HCT116 (cell line): ENCODE data around the gene DAGLA. TPM values are rescaled to one million over a fixed set of nuclear protein-coding genes. Genes with fewer than 3 reads are reported as not detected.

ENCODE experiments used
- ATAC-seq: fragments of 200-7000 bp; cut with Tn5 transposase; 2 replicates; pipeline ENCODE4 v1.9.1; 2020; ENCODE audit warnings: mild to moderate bottlenecking, moderate library complexity
- BruUV-seq: library from RNA; stranded (reverse); fragments of 400-500 nt; replicated peaks from 2 replicates; lab custom pipeline; 2021; lab: Mats Ljungman, UMichigan
- CTCF ChIA-PET: fragments of 300-600 bp; sonication (Branson Sonifier 250); formaldehyde crosslinking; loops from one replicate; lab custom pipeline; 2021; ENCODE audit warnings: antibody characterized with exemption; lab: Charles Lee
- POLR2A ChIA-PET: fragments of 300-600, 350-600 bp; sonication (Branson Sonifier 250); formaldehyde crosslinking; loops from one replicate; lab custom pipeline; 2021; ENCODE audit warnings: antibody characterized with exemption; lab: Charles Lee
- RAD21 ChIA-PET, 2 experiments: fragments of 300-600 bp; sonication (Branson Sonifier 250); formaldehyde crosslinking; loops; one replicate each; lab custom pipeline; 2023; ENCODE audit warnings: low total read pairs in 2 of 2; ENCODE audit not compliant: uncharacterized antibody in 2 of 2, unreplicated experiment in 2 of 2, low non-redundant PET in 1 of 2; lab: Charles Lee
- DNase-seq: peaks from one replicate; pipeline ENCODE4 v3.0.0-alpha.2; 2010; ENCODE audit warnings: low read depth, low spot score
- H2AFZ ChIP-seq: fragments of 200-600 bp; shearing (Covaris generic), sonication (generic); 2 replicates; pipeline ENCODE4 v1.6.1; 2017; ENCODE audit warnings: low read depth, mixed run types, mixed read lengths, antibody characterized with exemption, low read length; ENCODE audit not compliant: poor library complexity, severe bottlenecking
- H3K27ac ChIP-seq: 2 replicates; pipeline ENCODE4 v1.5.1; 2012; ENCODE audit warnings: low read depth, low read length
- H3K27me3 ChIP-seq: fragments of 200-600 bp; sonication (generic); 2 replicates; pipeline ENCODE4 v1.6.1; 2016; ENCODE audit warnings: mixed run types, low read length, mixed read lengths; ENCODE audit not compliant: insufficient read depth
- H3K36me3 ChIP-seq, 2 experiments: fragments of 200-500 bp in 1 of 2; fragments of 200-600 bp in 1 of 2; sonication (Bioruptor generic) in 1 of 2; sonication (generic) in 1 of 2; 2 replicates each; pipeline versions ENCODE4 v1.5.1 to v1.6.1; 2014 to 2016; ENCODE audit warnings: low read length in 2 of 2, inconsistent platforms in 1 of 2, mixed read lengths in 1 of 2, mixed run types in 1 of 2; ENCODE audit not compliant: insufficient read depth in 2 of 2, control insufficient read depth in 1 of 2
- H3K4me1 ChIP-seq, 2 experiments: fragments of 200-600 bp in 1 of 2; sonication (generic) in 1 of 2; 2 replicates each; pipeline versions ENCODE4 v1.5.1 to v1.6.1; 2012 to 2017; ENCODE audit warnings: low read length in 2 of 2, inconsistent platforms in 1 of 2, mild to moderate bottlenecking in 1 of 2, mixed read lengths in 1 of 2, mixed run types in 1 of 2, moderate library complexity in 1 of 2; ENCODE audit not compliant: insufficient read depth in 2 of 2, control insufficient read depth in 1 of 2
- H3K4me2 ChIP-seq: fragments of 200-600 bp; sonication (generic); 2 replicates; pipeline ENCODE4 v1.6.1; 2017; ENCODE audit warnings: mixed run types, low read length, mixed read lengths
- H3K4me3 ChIP-seq, 2 experiments: fragments of 200-600 bp in 1 of 2; sonication (generic) in 1 of 2; replicated peaks in 1 of 2; 2 replicates each; pipeline ENCODE4 v1.5.1; 2011 to 2016; ENCODE audit warnings: low read length in 2 of 2, control low read depth in 1 of 2, low read depth in 1 of 2, mild to moderate bottlenecking in 1 of 2, mixed read lengths in 1 of 2, mixed run types in 1 of 2
- H3K79me2 ChIP-seq: fragments of 200-600 bp; sonication (generic); 2 replicates; pipeline ENCODE4 v1.6.1; 2017; ENCODE audit warnings: mild to moderate bottlenecking, mixed run types, low read length, moderate library complexity, mixed read lengths; ENCODE audit not compliant: insufficient read depth
- H3K9ac ChIP-seq: fragments of 200-600 bp; sonication (generic); 2 replicates; pipeline ENCODE4 v1.6.1; 2016; ENCODE audit warnings: low read length, mixed read lengths
- H3K9me2 ChIP-seq: fragments of 200-600 bp; sonication (generic), shearing (Covaris generic); 2 replicates; pipeline ENCODE4 v1.6.1; 2017; ENCODE audit warnings: mixed run types, mild to moderate bottlenecking, moderate library complexity; ENCODE audit not compliant: insufficient read depth
- H3K9me3 ChIP-seq, 2 experiments: fragments of 200-500 bp in 1 of 2; fragments of 200-600 bp in 1 of 2; sonication (Bioruptor generic) in 1 of 2; sonication (generic) in 1 of 2; 2 replicates each; pipeline ENCODE4 v1.6.1; 2014 to 2017; ENCODE audit warnings: low read length in 2 of 2, mixed read lengths in 2 of 2, inconsistent platforms in 1 of 2, low read depth in 1 of 2, mild to moderate bottlenecking in 1 of 2, mixed run types in 1 of 2, moderate library complexity in 1 of 2; ENCODE audit not compliant: control insufficient read depth in 1 of 2, insufficient read depth in 1 of 2
- H4K20me1 ChIP-seq: fragments of 200-600 bp; sonication (generic), shearing (Covaris generic); 2 replicates; pipeline ENCODE4 v1.6.1; 2017; ENCODE audit warnings: mixed run types, mild to moderate bottlenecking, moderate library complexity; ENCODE audit not compliant: insufficient read depth
- ATF3 ChIP-seq: IDR thresholded peaks from 2 replicates; pipeline ENCODE4 v1.6.1; 2012
- CBX3 ChIP-seq: IDR thresholded peaks from 2 replicates; pipeline ENCODE4 v1.6.1; 2012; ENCODE audit warnings: low read depth
- EGR1 ChIP-seq: IDR thresholded peaks from 2 replicates; pipeline ENCODE4 v1.6.1; 2012; ENCODE audit warnings: low read depth
- EZH2phosphoT487 ChIP-seq: fragments of 200-600 bp; IDR thresholded peaks from 2 replicates; pipeline ENCODE4 v1.6.1; 2018; ENCODE audit warnings: antibody characterized with exemption, borderline replicate concordance
- FOSL1 ChIP-seq: IDR thresholded peaks from 2 replicates; pipeline ENCODE4 v1.6.1; 2012; ENCODE audit warnings: low read depth
- MAX ChIP-seq: IDR thresholded peaks from 2 replicates; pipeline ENCODE4 v1.6.1; 2012
- POLR2A ChIP-seq: IDR thresholded peaks from 2 replicates; pipeline ENCODE4 v1.7.0; 2011; ENCODE audit warnings: borderline replicate concordance; ENCODE audit not compliant: insufficient read depth, insufficient read length; ENCODE audit errors: extremely low read depth
- POLR2AphosphoS5 ChIP-seq: IDR thresholded peaks from 2 replicates; pipeline ENCODE4 v1.6.1; 2011; ENCODE audit warnings: mild to moderate bottlenecking, low read depth, low read length, moderate library complexity
- RAD21 ChIP-seq: IDR thresholded peaks from 2 replicates; pipeline ENCODE4 v1.6.1; 2012; ENCODE audit warnings: low read depth, mild to moderate bottlenecking
- SIN3A ChIP-seq: IDR thresholded peaks from 2 replicates; pipeline ENCODE4 v1.6.1; 2012; ENCODE audit warnings: low read depth
- SRF ChIP-seq: IDR thresholded peaks from 2 replicates; pipeline ENCODE4 v1.6.1; 2012; ENCODE audit warnings: low read depth
- TCF7L2 ChIP-seq: IDR thresholded peaks from 2 replicates; pipeline ENCODE4 v1.7.0; 2011; ENCODE audit warnings: borderline replicate concordance, inconsistent platforms; ENCODE audit not compliant: insufficient read depth, insufficient read length; ENCODE audit errors: extremely low read depth
- ZNF274 ChIP-seq: fragments of 200-500 bp; sonication (Bioruptor generic); IDR thresholded peaks from 2 replicates; pipeline ENCODE4 v1.6.1; 2014; ENCODE audit warnings: mild to moderate bottlenecking, low read depth, low read length, inconsistent platforms
- intact Hi-C: fragments of 100-400 bp; cut with micrococcal nuclease; formaldehyde crosslinking; loops from 2 replicates; pipeline ENCODE4 v1.10.0; 2022
- total RNA-seq: library from RNA; stranded (reverse); gene quantifications from one replicate; pipeline ENCODE4 v1.2.1, GENCODE V29; 2021; ENCODE audit not compliant: unreplicated experiment
- TF ChIP-seq, protein P1 (sequence below), 3 experiments: fragments of 200-600 bp in 1 of 3; sonication (generic) in 1 of 3; IDR thresholded peaks in 2 of 3; conservative IDR thresholded peaks in 1 of 3; 2 replicates each; pipeline ENCODE4 v1.5.1; 2012 to 2017; ENCODE audit warnings: low read depth in 2 of 3, low read length in 2 of 3, antibody characterized with exemption in 1 of 3, borderline replicate concordance in 1 of 3, control low read depth in 1 of 3, mild to moderate bottlenecking in 1 of 3, mixed read lengths in 1 of 3, mixed run types in 1 of 3, moderate library complexity in 1 of 3; ENCODE audit not compliant: insufficient read depth in 1 of 3

The DAGLA gene
- total RNA-seq, 1 experiment from 2014 or later = 2.7 TPM

DNA sequence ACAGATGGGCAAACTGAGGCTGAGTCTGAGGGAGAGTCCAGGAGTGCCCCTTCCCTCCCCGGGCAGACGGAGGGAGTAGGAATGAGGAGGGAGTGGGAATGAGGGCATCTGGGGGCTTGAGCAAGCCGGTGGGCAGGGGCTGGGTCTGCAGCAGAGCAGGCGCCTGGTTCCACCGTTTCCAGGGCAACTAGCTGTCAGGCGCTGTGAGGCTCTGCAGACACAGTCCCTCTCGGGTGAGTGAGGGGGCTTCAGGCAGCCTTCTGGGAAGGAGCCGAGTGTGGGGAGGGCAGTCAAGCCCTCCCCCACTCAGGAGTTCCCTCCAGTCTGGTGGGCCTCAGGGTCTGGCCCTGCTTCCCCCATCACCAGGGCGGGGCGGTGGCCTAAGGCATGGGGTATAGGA, 93.2 kb downstream of the DAGLA start:
- H4K20me1 ChIP-seq = no peaks in the 10 kb centered on the region
- no peaks in the 10 kb centered on the region for H3K9me2 ChIP-seq
- H3K4me3 ChIP-seq = no peak overlapping the region
- TF ChIP-seq FOSL1 = no peak
- TF ChIP-seq POLR2A = no peak
- no peak for TF ChIP-seq POLR2AphosphoS5
- TF ChIP-seq SIN3A = no peak
- TF ChIP-seq ZNF274 = no peak
- TF ChIP-seq RAD21 = no peak
- TF ChIP-seq, protein P1, sequence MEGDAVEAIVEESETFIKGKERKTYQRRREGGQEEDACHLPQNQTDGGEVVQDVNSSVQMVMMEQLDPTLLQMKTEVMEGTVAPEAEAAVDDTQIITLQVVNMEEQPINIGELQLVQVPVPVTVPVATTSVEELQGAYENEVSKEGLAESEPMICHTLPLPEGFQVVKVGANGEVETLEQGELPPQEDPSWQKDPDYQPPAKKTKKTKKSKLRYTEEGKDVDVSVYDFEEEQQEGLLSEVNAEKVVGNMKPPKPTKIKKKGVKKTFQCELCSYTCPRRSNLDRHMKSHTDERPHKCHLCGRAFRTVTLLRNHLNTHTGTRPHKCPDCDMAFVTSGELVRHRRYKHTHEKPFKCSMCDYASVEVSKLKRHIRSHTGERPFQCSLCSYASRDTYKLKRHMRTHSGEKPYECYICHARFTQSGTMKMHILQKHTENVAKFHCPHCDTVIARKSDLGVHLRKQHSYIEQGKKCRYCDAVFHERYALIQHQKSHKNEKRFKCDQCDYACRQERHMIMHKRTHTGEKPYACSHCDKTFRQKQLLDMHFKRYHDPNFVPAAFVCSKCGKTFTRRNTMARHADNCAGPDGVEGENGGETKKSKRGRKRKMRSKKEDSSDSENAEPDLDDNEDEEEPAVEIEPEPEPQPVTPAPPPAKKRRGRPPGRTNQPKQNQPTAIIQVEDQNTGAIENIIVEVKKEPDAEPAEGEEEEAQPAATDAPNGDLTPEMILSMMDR (IDR thresholded peaks at IDR 0.05 in 2 of 3, conservative IDR thresholded peaks at IDR 0.05 in 1 of 3; ENCODE audit: borderline replicate concordance in 1 of 3, insufficient read depth in 1 of 3, low read depth in 2 of 3, low read length in 2 of 3) = no peak
- no peak for TF ChIP-seq CBX3
- TF ChIP-seq EGR1 = no peak
- TF ChIP-seq SRF = no peak
- no peak for TF ChIP-seq MAX
- TF ChIP-seq ATF3 = no peak
- TF ChIP-seq EZH2phosphoT487 = no peak
- TF ChIP-seq TCF7L2 = no peak
- ATAC-seq = no peak
- no peaks in the 10 kb centered on the region for H3K27me3 ChIP-seq
- POLR2A ChIA-PET = interaction anchor here (1.0 kb wide), 1 partner anchor 18 kb away, joined by 3 read pairs; no protein-coding TSS in a partner anchor
- no peak for DNase-seq
- no peak overlapping the region for H3K4me2 ChIP-seq
- no peak overlapping the region for H3K27ac ChIP-seq
- CTCF ChIA-PET = interaction anchor here (1.1 kb wide), 1 partner anchor 26 kb away, joined by 8 read pairs; no protein-coding TSS in a partner anchor
- RAD21 ChIA-PET = interaction anchor here in 1 of 2 experiments (1.3 kb wide), 1 partner anchor 26 kb away, joined by 8 read pairs; no protein-coding TSS in a partner anchor
- peaks cover 0 to 5% of the 10 kb centered on the region in 2 experiments; a peak in 1 of 4 replicates for H3K36me3 ChIP-seq
- H3K9me3 ChIP-seq = no peaks in the 10 kb centered on the region
- H3K9ac ChIP-seq = no peak overlapping the region
- H2AFZ ChIP-seq = no peak overlapping the region
- no TSS peak for BruUV-seq
- no peaks in the 10 kb centered on the region for H3K79me2 ChIP-seq
- intact Hi-C loops = no loop called here
- peaks cover 10 to 20% of the 10 kb centered on the region in 2 experiments for H3K4me1 ChIP-seq
